Measurements from ENCODE around the gene EIF3I. TPM values are rescaled to one million over a fixed set of nuclear protein-coding genes. Genes with fewer than 3 reads are reported as not detected.

Gene EIF3I
- total and polyA plus RNA-seq, 2 of the 8 experiments (the other 6 are each of a cell fraction or from before 2014, with no cell fraction given): 247 to 346 TPM

DNA sequence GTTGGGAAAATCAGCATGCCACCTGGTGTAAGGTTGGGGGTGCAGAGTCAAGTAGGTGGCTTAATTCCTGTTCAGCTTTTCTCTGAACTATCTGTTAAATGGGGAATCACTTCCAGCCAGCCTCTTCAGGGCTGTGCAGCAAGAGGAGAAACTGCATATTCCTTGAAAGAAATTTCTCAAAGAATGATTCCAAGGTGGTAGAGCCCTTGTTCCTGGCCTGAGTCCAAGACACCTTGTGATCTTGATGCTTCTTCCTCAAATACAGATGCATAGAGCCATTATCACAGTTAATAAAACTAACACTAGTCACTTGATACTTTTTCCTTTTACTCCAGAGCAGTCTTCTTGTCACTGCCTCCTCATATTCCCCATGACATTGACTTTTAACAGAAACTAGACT is 37.6 kb upstream of the EIF3I start:
- no peak overlapping the region for H3K27ac ChIP-seq (ENCODE audit: low read depth, low read length)
- H3K18ac ChIP-seq (ENCODE audit: extremely low read depth, low read length): no peak overlapping the region
- no peak overlapping the region for H3K4ac ChIP-seq (replicated peaks; ENCODE audit: insufficient read length, low read depth, low read length)
- peaks cover 0 to 11% of the 10 kb centered on the region in 2 experiments for H4K20me1 ChIP-seq (replicated peaks in 1 of 2; ENCODE audit: control insufficient read depth in 1 of 2, insufficient read depth in 2 of 2, low read length in 2 of 2)
- no peak overlapping the region for H3K14ac ChIP-seq (ENCODE audit: insufficient read length)
- H3K23ac ChIP-seq (ENCODE audit: insufficient read length): no peak overlapping the region
- H4K5ac ChIP-seq (ENCODE audit: insufficient read length, low read depth, low read length): no peak overlapping the region
- no peaks in the 10 kb centered on the region for H3K9me3 ChIP-seq (ENCODE audit: insufficient read depth in 2 of 2, low read depth in 1 of 2, low read length in 1 of 2)
- H2BK5ac ChIP-seq (ENCODE audit: low read depth, low read length): no peak overlapping the region
- no peak overlapping the region for H2BK120ac ChIP-seq (replicated peaks; ENCODE audit: low read depth, low read length)
- H3K36me3 ChIP-seq (ENCODE audit: control insufficient read depth in 2 of 4, insufficient read depth in 4 of 4, low read length in 3 of 4): peaks cover 26 to 68% (median 55%) of the 10 kb centered on the region in 4 experiments
- H3K79me1 ChIP-seq (ENCODE audit: low read depth, low read length): peaks cover 3% of the 10 kb centered on the region; the same call in 1 of the 2 replicates
- TF ChIP-seq TCF12 (IDR thresholded peaks at IDR 0.05; ENCODE audit: low read depth, low read length): no peak
- no peak for TF ChIP-seq YY1 (IDR thresholded peaks at IDR 0.05; ENCODE audit: low read depth, low read length)
- TF ChIP-seq PHF8 (conservative IDR thresholded peaks at IDR 0.05; ENCODE audit: low read depth, low read length): no peak
- TF ChIP-seq TAF7 (optimal IDR thresholded peaks at IDR 0.05; ENCODE audit: borderline replicate concordance, low read depth, low read length): no peak
- no peak for TF ChIP-seq BRCA1 (IDR thresholded peaks at IDR 0.05; ENCODE audit: low read depth, low read length)
- ChIA-PET POLR2A (ENCODE audit: partially characterized antibody) (interaction anchor here (0.6 to 18.1 kb wide), 6 partner anchors 12 to 1210 kb away, joined by 3 to 332 read pairs (median 5); partner anchors contain the start of genes CCDC28B, IQCC and MARCKSL1), CTCF (ENCODE audit: partially characterized antibody) (interaction anchor here (0.8 to 1.2 kb wide), 3 partner anchors 11 to 39 kb away, joined by 3 read pairs; no protein-coding TSS in a partner anchor)
- H2BK12ac ChIP-seq (ENCODE audit: low read depth, low read length): no peak overlapping the region
- DNase-seq (ENCODE audit: low read depth in 1 of 2, low spot score in 2 of 2) (no peak), FAIRE-seq (no peak)
- no peak overlapping the region for H2BK20ac ChIP-seq (ENCODE audit: low read length)
- no peak overlapping the region for H3K4me3 ChIP-seq (ENCODE audit: extremely low read depth in 1 of 4, insufficient read depth in 2 of 4, low read depth in 3 of 4, low read length in 4 of 4)
- peaks cover under 1% of the 10 kb centered on the region; the same call in 1 of the 2 replicates for H3K23me2 ChIP-seq (ENCODE audit: low read depth, low read length)
- no peak overlapping the region for H2BK15ac ChIP-seq (ENCODE audit: low read length)
- no peak overlapping the region for H2AK5ac ChIP-seq (ENCODE audit: low read depth, low read length)
- H2AFZ ChIP-seq (ENCODE audit: low read length): no peak overlapping the region
- H4K8ac ChIP-seq (ENCODE audit: extremely low read depth, insufficient read depth, low read length): no peak overlapping the region
- H3K4me1 ChIP-seq (replicated peaks in 1 of 4; ENCODE audit: control insufficient read depth in 3 of 4, insufficient read depth in 4 of 4, low read length in 3 of 4): peaks cover 0 to 6% (median 5%) of the 10 kb centered on the region in 4 experiments; a peak in 3 of 7 replicates
- H3K27me3 ChIP-seq (replicated peaks in 1 of 4; ENCODE audit: control insufficient read depth in 3 of 4, extremely low read depth in 1 of 4, insufficient read depth in 3 of 4, low read length in 3 of 4): no peaks in the 10 kb centered on the region
- no peak overlapping the region for H4K91ac ChIP-seq (replicated peaks; ENCODE audit: insufficient read length, low read length)
- peaks cover 7 to 45% of the 10 kb centered on the region in 2 experiments for H3K79me2 ChIP-seq (ENCODE audit: control insufficient read depth in 1 of 2, insufficient read depth in 2 of 2, low read length in 2 of 2)
- no peak overlapping the region for H3K9ac ChIP-seq (replicated peaks in 1 of 4; ENCODE audit: extremely low read depth in 1 of 4, low read depth in 3 of 4, low read length in 3 of 4)
- no peak overlapping the region for H3K56ac ChIP-seq (replicated peaks; ENCODE audit: insufficient read length, low read depth, low read length)
- H3K4me2 ChIP-seq (ENCODE audit: insufficient read depth in 1 of 2, low read depth in 2 of 2, low read length in 2 of 2): no peak overlapping the region
